ENCODE measurements around the gene CD247.

DNA sequence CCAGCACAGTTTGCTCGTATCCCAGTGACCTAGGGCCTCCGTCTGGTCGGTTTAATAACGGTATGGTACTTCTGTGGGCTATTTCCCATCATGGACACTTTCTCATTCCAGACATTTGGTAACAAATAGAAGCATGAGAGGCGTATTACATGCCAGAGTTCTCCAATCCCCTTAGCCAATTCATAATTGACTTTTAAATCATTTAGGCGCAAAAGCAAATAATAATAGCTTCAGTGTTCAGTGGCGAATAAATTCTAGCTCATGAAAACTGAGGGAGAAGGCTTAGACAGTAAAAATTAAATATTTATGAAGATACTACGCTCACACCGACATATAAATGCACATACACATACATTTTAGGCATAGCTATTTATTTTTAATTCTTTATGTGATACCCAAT is 50.6 kb downstream of the CD247 start:
- no peak for TF ChIP-seq POLR2A (IDR thresholded peaks at IDR 0.05)
- TF ChIP-seq, protein P1, sequence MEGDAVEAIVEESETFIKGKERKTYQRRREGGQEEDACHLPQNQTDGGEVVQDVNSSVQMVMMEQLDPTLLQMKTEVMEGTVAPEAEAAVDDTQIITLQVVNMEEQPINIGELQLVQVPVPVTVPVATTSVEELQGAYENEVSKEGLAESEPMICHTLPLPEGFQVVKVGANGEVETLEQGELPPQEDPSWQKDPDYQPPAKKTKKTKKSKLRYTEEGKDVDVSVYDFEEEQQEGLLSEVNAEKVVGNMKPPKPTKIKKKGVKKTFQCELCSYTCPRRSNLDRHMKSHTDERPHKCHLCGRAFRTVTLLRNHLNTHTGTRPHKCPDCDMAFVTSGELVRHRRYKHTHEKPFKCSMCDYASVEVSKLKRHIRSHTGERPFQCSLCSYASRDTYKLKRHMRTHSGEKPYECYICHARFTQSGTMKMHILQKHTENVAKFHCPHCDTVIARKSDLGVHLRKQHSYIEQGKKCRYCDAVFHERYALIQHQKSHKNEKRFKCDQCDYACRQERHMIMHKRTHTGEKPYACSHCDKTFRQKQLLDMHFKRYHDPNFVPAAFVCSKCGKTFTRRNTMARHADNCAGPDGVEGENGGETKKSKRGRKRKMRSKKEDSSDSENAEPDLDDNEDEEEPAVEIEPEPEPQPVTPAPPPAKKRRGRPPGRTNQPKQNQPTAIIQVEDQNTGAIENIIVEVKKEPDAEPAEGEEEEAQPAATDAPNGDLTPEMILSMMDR (IDR thresholded peaks at IDR 0.05) = no peak

Data from thyroid gland (tissue), 4 donors.